Retina (tissue), 1 donor: ENCODE measurements around the gene MPEG1.

Experiments used
- DNase-seq: peaks from one replicate; pipeline ENCODE4 v3.0.0-alpha.2; 2016

Gene MPEG1

DNA sequence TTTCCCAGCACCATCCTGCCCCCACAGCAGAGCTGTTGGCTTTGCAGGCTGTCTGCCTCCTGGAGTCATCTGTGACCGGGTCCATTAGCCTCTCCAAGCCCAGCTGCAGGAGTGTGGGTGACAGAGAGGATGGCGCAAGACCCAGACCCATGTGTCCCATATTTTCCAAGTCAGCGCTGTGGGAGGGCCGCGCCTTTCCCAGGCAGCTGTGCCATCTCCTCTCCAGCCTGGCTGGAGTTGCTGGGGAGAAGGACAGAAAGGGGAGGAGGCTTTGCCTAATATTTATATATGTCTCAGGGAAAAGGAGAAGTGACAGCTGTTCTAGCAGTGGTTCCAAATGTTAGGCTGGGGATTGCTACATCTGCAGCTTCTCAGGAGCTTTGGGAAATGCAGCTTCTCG is 25.1 kb downstream of the MPEG1 start:
- DNase-seq, result no peak

DNA sequence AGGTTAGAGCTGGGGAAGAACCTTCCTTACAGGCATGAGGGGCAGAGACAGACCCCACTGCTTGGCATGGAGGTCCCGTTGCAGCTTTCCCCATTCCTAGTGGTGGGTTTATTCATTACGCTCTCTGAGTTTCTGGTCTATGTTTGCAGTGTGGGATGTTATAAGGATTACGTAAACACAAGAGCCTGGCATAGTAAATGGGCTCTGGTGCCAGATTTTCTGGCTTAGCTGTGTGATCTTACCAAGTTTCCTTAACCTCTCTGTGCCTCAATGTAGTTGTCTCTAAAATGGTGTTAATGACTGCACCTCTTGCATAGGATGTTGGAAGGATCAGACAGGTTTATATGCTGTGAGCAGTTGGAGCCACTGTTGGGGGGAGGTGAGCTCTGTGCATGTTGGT is 25.7 kb downstream of the MPEG1 start:
- no peak for DNase-seq

DNA sequence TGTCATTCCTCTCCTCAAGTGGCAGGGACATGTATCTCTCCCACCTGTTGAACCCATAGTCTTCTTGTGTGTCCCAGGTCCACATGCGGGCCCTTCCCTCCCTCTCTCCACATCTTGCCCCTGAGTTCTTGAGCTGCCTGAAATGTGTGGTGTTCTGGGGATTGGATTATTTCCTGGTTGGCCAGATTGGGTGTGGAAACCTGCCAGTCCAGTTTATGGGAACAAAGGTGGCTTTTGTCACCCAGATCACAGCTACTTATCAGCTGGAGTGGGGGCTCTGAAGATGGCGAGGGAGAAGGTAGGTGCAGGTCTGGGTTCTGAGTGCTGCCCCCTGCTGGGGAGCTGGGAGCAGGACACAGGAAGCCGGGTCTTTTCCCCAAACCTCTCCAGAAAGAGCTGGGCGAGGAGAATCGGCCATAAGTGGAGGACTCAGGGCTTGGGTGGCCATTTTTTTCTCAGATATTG is 26.6 kb downstream of the MPEG1 start:
- peak; percentile 80 for DNase-seq

DNA sequence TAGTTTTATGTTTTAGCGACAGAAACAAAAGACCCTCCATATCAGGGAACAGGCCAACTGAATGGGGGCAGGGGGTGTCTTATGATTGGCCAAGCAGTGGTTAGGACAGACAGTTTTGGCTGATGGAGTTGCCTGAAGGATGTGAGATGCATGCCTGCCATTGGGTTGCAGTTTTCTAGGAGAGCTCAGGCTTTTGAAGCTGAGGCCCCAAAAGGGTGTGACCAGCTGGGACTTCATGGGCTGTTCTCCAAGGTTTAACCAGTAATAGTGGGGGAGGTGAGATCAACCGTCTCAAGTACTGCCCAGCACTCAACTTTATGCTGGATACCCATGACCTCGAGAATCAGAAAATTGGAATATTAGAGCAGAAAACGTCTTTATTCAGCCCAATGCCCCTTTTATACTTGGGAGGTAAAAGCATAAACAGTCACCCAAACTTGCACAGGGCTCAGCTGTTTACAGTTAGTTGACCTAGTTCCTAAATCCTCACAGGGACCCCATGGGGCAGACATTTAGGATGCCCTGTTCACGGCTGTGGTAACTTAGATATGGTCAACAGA is 27.3 kb downstream of the MPEG1 start:
- DNase-seq, result no peak

DNA sequence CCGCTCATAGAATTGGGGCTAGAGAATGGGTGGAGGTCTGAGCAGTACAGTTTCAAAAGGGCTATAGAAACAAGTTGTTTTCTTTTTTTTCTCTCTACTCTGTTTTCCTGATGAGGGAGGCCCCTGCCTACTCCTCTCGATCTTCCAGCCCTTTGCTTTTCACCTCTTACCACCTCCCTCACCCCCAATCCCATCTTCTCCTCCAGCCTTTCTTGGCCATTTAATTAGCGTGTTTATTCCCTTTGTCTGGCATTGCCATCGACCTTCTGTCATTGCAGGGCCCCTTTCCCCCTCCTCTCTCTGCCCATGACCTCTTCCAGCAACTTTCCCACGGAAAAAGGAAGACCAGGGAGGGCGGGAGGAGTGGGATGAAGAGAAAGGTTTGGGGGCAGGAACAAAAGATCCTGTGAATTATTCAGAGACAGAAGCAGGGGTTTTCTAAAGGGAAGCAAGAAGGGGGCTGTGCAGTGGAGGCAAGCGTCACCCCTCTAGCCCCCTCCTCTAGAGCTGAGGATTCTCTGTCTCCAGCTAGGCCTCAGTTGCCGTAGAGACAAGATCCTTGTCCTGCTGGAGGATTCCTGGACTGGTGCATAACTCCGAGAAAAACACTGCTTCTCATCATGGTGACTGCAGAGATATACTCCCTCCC is 27.9 kb downstream of the MPEG1 start:
- peak; percentile 85 for DNase-seq

DNA sequence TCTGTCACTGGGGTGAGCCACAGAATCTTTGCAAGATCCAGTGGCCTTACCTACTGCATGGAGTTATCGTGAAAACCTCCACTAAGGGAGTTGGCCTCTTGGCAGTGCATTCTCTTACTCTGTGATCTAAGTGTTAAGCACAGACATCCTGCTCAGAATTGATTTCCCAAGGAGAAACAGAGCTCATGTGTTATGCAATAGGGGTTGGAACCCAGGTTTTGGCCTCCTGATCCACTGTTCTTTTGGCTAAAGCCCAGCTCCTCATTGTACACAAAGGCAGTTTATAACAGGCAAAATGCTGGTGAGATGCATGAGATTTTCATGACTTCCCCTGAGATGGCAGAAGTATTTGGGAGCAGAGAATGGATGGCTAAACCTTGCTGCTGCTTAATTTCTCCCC is 29.0 kb downstream of the MPEG1 start:
- DNase-seq, result no peak

DNA sequence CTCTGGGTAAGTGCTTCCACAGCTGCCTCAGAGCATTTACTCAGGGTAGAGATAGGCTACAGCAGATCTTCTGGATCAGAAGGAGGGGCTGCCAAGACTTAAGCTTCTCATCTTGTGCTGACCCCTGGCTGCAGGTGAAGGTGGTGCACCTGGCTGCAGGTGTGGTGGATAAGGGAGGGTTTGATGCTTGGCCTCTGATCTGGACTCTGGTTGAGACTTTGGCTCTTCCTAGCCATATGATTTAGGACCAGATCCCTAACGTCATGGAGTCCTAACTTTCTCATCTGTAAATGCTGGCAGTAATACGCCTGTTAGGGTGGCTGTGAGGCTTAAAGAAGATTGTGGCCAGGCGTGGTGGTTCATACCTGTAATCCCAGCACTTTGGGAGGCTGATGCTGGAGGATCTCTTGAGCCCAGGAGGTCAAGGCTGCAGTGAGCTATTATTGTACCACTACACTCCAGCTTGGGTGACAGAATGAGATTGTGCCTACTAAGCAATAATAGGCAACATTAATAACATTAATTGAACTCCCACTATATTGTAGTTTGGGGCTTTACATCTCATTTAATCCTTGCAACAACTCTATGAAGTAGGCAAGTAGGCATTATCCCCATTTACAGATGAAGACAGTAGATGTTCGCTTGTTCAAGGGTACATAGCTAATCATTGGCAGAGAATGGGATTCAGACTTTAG is 30.1 kb downstream of the MPEG1 start:
- DNase-seq, result no peak

DNA sequence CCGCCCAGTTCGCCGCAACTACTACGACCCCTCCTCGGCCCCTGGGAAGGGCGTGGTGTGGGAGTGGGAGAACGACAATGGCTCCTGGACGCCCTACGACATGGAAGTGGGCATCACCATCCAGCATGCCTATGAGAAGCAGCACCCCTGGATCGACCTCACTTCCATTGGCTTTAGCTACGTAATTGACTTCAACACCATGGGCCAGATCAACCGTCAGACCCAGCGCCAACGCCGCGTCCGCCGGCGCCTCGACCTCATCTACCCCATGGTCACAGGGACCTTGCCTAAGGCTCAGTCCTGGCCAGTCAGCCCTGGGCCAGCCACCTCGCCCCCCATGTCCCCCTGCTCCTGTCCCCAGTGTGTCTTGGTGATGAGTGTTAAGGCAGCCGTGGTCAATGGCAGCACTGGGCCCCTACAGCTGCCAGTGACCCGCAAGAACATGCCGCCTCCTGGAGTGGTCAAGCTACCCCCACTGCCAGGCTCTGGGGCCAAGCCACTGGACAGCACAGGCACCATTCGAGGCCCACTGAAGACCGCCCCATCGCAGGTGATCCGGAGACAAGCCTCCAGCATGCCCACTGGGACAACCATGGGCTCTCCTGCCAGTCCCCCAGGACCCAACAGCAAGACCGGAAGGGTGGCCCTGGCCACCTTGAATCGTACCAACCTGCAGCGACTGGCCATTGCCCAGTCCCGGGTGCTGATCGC is 30.8 kb downstream of the MPEG1 start:
- DNase-seq, result no peak

DNA sequence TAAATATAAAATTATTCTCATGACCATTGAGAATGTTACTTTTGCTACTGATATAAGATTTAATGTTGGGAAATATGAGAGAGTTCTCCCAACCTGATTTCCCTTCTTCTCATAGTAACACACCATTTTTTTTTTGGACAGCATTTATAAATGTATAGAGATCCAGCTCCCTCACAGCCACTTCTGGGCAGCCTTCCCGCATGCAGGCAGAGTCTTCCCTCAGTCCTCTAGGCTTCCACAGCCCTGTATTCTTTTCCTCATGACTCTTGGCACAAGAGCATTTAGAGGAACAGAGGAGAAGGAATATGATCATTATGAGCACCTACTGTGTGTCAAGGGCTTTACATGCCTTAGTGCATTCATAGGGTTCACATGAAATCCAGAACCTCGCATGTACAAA is 31.8 kb downstream of the MPEG1 start:
- DNase-seq, result no peak

DNA sequence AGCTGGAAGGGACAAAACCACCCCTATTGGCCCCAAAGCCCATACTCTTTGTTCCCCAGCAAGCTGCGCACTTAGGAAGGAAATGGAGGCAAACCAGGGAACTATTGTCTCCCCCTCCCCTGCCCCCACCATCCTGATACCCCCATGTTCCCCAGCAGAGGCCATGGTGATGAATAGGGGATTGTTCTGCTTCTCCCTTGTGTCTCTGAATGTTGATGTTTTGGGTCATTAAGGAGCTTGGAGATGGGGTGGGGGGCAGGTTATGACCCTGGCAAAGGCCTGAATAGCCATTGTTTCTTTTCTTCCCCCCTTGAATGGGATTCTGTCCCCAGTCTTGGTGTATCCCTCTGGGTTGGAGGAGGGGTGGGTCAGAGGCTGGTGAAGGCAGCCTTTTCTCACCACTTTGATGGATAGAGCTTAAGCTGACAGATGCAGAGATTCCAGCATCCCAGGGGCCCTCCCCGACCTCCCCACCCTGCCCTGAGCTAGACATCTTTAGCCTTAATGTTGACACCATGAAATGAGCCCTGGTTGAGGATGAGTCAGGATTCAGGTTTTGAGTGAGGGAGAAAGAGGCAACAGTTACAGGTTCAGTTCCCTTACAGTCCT is 32.5 kb downstream of the MPEG1 start:
- peak; percentile 48 for DNase-seq

DNA sequence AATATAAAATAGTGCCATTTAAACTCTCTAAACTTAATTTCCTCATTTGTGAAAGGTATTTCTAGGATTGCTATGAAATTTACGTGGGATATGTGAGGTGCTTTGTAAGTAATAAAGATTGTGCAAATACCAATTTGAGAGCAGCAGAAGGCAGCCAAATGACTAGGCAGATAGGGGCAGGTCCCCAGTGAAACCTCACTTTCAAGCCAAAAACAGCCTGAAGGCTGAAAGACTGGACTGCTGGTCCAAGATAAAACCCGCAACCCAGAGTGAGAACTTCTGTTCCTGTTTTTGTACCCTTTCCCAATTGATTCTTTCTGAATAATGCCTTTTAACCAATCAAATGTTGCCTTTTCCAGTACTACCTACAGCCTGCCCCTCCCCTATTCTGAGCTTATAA is 33.6 kb downstream of the MPEG1 start:
- no peak for DNase-seq

DNA sequence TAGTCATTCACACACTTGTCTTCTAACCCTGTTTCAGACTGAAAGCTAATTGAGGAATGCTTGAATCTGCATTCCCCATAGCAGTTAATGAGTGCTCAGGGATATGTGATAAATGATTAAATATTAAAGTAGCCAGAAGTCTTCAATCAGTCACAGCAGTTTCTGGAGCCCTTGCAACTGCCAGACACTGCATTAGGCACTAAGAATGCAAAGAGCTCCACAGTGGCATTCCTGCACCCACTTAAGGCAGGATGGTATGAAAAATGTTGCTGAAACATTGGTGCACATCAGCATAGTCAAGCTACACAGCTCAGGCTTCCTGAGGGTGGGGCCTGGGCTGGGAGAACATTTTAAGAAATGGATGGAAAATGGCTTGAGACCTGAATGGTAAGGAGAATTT is 34.3 kb downstream of the MPEG1 start:
- no peak for DNase-seq

DNA sequence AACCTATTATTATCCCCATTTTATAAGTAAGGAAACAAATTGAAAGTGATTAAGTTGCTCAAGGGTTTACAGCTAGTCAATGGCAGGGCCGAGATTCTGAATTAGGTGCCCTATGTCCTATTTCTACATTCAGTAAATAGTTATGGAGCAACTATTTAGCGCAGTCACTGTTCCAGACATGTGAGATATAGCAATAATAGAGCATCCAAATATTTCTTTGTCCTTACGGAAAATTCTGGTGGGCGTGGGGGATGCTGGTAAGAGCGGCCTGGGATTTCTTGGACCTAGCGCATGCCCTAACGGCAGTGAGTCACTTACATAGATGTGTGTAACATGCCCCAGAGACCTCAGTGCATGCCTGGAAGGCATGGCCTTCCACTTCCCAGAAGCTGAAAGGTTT is 36.4 kb downstream of the MPEG1 start:
- DNase-seq, result no peak

DNA sequence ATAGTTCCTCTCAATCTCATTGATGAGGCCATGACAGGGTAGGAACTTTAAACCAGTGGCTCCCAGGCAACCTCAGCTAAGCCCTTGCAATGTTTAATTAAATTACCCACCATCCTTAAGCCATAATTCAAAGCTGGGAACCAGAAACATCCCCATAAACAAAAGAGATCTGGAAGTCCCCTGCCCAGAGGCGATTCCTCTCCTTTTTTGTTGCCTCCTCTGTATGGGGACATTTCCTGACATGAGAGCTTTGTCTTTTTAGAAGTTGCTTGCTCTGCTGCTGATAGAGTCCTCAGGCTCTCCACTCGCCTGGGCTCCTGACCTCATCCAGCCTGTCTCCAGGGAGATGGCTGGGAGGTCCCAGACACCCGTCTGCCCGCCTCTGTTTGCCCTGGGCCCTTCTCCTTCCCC is 37.6 kb downstream of the MPEG1 start:
- peak; percentile 43 for DNase-seq

DNA sequence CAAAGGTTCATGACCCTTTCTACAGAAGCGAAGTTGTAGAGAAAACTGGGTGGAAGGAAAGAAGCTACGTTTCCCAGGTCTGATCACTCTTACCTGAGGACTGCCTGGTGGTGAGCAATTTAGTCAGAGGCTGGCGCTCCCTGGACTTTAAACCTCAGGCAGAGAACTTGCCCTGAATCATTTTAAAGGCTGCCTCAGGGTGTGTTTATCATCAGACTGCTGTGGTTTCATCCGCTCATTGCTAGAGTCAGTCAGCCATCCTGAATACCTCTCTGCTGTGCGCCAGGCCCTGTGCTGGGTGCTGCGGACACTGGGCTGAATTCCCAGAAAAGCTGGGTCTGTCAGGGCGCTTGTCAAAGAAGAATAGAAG is 38.1 kb downstream of the MPEG1 start:
- no peak for DNase-seq

DNA sequence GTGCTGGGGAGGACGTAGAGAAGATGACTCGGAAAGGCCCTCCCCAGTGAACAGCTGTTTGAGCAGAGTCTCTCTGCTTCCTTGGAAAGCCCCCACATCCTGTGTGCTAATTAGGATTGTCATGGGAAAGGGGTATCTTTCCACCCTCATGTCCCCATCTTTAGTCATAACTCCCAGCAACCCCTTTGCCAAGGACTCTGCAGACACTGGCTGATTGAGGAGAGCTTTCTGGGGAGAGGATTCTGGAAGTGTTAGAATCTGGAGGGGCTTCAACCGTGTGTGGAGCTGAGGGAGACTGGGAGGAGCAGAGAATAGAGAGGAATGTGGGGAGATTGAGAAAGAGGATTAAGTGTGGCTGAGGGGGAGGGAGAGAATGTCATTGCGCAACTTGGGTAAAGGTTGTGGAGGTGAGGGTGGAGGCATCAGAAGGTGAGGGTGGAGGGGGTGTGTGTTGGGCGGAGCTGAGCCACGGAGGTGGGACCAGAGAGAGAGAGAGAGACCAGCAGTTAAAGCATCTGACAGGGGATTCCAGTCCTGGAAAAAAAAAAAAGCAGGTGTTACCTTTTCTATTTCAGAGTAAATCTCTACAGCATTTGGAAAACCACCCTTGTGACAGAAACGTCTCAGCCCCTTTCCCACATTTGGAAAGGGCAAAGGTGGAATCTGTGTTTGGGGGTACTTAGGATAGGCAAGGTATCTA is 38.6 kb downstream of the MPEG1 start:
- peak; percentile 47 for DNase-seq

DNA sequence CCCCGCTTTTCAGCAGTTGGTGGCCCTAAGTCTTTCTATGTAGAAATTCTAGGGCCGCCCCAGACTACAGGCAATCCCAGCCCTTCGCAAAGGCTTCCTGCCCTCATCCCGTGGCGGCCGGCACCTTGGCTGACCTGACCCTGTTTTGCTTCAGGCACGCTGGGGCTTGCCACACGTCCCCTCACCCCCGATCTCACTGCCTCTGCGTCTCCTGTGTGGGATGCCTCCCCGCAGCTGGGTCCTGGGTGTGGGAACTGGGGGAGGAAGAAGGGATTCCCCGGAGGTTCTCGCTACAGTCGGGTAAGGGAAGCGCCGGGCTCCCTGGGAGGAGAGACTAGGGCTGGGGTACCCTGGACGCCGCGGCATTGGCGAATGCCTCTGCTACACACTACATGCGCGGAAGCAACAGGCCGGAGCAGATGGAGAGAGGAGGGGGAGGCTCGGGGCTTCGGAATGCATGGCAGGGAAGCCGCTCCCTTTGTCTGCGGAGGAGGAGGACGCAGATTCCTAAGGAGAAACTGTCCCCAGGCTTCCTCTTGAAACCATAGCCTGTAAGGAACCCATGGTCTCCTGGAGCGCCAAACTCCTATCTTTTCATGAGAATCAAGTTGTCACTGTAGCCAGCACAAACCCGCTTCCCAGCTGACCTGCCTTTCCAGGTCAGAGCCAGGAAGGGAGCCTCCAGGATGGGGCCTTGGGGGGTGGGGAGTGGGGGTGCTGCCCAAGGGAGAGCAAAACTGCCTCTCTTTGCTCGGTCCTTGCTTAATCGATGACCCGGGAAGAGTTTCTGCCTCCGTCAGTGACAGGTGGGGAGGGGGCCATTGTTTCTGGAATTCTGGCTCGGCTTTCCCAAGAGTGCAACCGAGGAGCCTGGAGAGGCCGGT is 39.4 kb downstream of the MPEG1 start:
- peak; percentile 87 for DNase-seq

DNA sequence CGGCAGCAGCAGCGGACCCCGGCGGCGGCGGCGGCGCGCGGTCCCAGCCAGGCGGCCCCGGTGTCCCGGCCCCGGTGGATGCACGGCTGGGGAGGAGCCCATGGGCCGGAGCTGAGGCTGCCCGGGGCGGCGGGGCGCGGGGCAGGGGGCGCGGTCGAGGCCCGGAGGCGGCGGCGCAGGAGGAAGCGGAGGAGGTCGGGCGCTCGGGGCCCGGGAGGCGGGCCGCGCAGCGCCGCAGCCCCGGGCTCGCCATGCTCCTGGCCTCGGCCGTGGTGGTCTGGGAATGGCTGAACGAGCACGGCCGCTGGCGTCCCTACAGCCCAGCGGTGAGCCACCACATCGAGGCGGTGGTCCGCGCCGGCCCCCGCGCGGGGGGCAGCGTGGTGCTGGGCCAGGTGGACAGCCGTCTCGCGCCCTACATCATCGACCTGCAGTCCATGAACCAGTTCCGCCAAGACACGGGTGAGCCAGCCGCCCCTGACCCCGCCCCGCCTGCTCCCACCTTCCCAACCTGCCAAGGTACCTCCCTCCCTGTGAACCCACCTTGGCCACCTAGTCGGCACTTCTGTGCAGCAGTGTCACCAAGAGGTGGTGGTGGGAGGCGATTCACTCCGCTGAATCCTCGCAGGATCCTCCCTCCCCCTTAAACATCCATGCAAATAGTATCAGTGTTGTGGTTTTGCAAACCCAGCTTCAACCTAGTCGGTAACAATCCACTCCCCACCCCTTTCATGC is 40.2 kb downstream of the MPEG1 start:
- DNase-seq, result no peak

DNA sequence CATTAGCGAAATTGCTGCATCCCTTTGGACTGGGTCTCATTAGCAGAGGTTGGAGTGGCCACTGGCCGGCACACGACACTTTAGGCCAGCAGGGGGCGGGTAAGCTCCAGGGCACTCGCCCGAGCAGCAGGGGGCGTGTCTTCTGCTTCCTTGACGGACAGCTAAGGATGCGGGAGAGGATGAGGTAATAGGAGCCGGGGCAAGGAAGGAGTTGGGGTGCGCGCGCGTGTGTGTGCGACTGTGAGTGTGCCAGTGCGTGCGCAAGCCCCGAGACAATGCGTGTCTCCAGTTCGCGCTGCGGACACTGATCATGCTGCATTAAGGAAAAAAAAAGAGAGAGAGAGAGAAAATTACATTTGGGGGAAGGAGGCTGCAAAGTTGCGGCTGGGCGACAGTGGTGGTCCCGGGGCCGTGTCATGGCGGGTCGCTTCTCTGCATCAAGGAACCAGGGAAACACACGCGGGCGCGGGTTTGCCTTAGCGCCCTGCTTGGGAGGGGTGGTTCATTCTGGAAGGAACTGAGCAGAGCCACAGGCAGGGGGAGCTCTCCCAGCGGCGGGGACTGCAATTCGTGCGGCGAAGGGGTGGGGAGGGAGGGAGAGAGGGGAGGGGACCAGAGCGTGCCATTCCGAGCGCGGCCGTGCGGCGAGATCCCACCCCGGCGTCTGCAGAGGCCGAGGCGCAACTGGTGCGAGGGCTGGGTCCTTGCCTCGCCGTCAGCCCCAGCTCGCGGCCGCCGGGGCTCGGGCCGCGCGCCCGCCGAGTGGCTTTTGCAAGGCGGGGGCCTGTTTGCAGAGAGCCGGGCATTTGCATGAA is 41.0 kb downstream of the MPEG1 start, which contains the start of gene DTX4:
Gene DTX4 (plus strand): TSS at position 625 of the 815 bp plus-strand sequence. CDS start 464 bp downstream, outside the sequence.
- DNase-seq, result peak; percentile 99

DNA sequence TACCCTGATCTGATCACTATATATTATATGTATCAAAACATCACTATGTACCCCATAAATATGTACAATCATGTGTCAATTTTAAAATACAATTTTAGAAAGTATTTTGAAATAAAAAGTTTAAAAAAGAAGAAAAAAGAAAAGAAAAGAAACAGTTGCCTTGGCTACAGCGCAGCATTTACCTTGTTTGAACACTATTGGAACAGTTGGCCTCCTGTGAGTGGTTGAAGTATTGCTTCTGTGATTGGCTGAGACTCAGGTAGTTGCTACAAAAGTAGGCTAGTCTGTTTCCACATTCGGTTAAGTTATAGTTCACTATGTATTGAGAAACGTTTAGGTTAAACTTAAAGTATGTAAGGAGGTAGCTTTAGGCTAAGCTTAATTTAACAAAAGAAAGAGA is 48.7 kb downstream of the MPEG1 start:
- DNase-seq, result no peak
